BE2C (cell line): ENCODE results near the gene KCNG2.

Experiments
- DNase-seq: peaks from one replicate; pipeline ENCODE4 v3.0.0-alpha.2; 2020
- H3K27me3 ChIP-seq: fragments of 250-450 bp; sonication (Bioruptor Pico); 2 replicates; pipeline ENCODE4 v1.5.1; 2020; ENCODE audit warnings: mild to moderate bottlenecking
- H3K36me3 ChIP-seq: fragments of 250-450 bp; sonication (Bioruptor Pico); 2 replicates; pipeline ENCODE4 v1.5.1; 2020; ENCODE audit warnings: mild to moderate bottlenecking
- H3K4me1 ChIP-seq: fragments of 250-450 bp; sonication (Bioruptor Pico); 2 replicates; pipeline ENCODE4 v1.5.1; 2020
- H3K4me3 ChIP-seq: 2 replicates; pipeline ENCODE4 v1.5.1; 2011; ENCODE audit warnings: low read depth, low read length
- H3K9me3 ChIP-seq: fragments of 250-450 bp; sonication (Bioruptor Pico); 2 replicates; pipeline ENCODE4 v1.5.1; 2020
- CTCF ChIP-seq: IDR thresholded peaks from 2 replicates; pipeline ENCODE4 v1.5.1; 2012; ENCODE audit warnings: mild to moderate bottlenecking, low read depth, low read length

Gene KCNG2

GRCh38 chr18:79812052-79812451 is 14.3 kb downstream of the KCNG2 start:
- H3K4me3 ChIP-seq, result no peak overlapping the region
- no peaks in the 10 kb centered on the region for H3K4me1 ChIP-seq
- no peak for DNase-seq
- no peak for TF ChIP-seq CTCF
- no peaks in the 10 kb centered on the region for H3K9me3 ChIP-seq
- no peaks in the 10 kb centered on the region for H3K27me3 ChIP-seq
- no peaks in the 10 kb centered on the region for H3K36me3 ChIP-seq

- no peaks in the 10 kb centered on the region for H3K9me3 ChIP-seq
- DNase-seq, result no peak
- no peaks in the 10 kb centered on the region for H3K4me1 ChIP-seq
- H3K36me3 ChIP-seq, result no peaks in the 10 kb centered on the region
- H3K4me3 ChIP-seq, result no peak overlapping the region
- H3K27me3 ChIP-seq, result no peaks in the 10 kb centered on the region
- TF ChIP-seq CTCF, result no peak
Observed at GRCh38 chr18:79814373-79814772, 16.6 kb downstream of the KCNG2 start.

- Histone ChIP-seq H3K4me1 (no peaks in the 10 kb centered on the region), H3K27me3 (no peaks in the 10 kb centered on the region), H3K9me3 (no peaks in the 10 kb centered on the region), H3K4me3 (no peak overlapping the region), H3K36me3 (no peaks in the 10 kb centered on the region)
- DNase-seq, result no peak
- no peak for TF ChIP-seq CTCF
Observed at GRCh38 chr18:79815657-79816056, 17.9 kb downstream of the KCNG2 start.

GRCh38 chr18:79816092-79816491 is 18.4 kb downstream of the KCNG2 start:
- no peaks in the 10 kb centered on the region for H3K27me3 ChIP-seq

GRCh38 chr18:79816981-79817606 is 19.4 kb downstream of the KCNG2 start:
- Histone ChIP-seq H3K9me3 (no peaks in the 10 kb centered on the region), H3K27me3 (no peaks in the 10 kb centered on the region), H3K4me1 (no peaks in the 10 kb centered on the region), H3K36me3 (no peaks in the 10 kb centered on the region), H3K4me3 (no peak overlapping the region)
- no peak for TF ChIP-seq CTCF
- no peak for DNase-seq

More at GRCh38 chr18:79816092-79816491, 18.4 kb downstream of the KCNG2 start:
- no peaks in the 10 kb centered on the region for H3K36me3 ChIP-seq
- no peak for TF ChIP-seq CTCF
- H3K4me3 ChIP-seq, result no peak overlapping the region
- DNase-seq, result no peak
- H3K9me3 ChIP-seq, result no peaks in the 10 kb centered on the region
- H3K4me1 ChIP-seq, result no peaks in the 10 kb centered on the region

GRCh38 chr18:79817607-79817998 is 19.9 kb downstream of the KCNG2 start:
- no peaks in the 10 kb centered on the region for H3K27me3 ChIP-seq
- H3K4me1 ChIP-seq, result no peaks in the 10 kb centered on the region
- TF ChIP-seq CTCF, result no peak

More at GRCh38 chr18:79817607-79817998, 19.9 kb downstream of the KCNG2 start:
- no peak overlapping the region for H3K4me3 ChIP-seq
- no peaks in the 10 kb centered on the region for H3K36me3 ChIP-seq
- no peaks in the 10 kb centered on the region for H3K9me3 ChIP-seq
- no peak for DNase-seq
